GM12873 (cell line): ENCODE results near the gene MEGF6.
A peak's percentile ranks its signal among the peaks of the same experiment; 100 is the strongest.

ENCODE experiments used
- CTCF ChIP-seq: IDR thresholded peaks from 2 replicates; pipeline ENCODE4 v1.5.1; 2012; ENCODE audit warnings: low read depth, mild to moderate bottlenecking, moderate library complexity, low read length, control low read depth; ENCODE audit not compliant: insufficient read depth; ENCODE audit errors: missing control alignments

MEGF6 gene

GRCh38 chr1:3617806-3618345, 6.6 kb upstream of the MEGF6 start:
- TF ChIP-seq CTCF: no peak

GRCh38 chr1:3616861-3617260, 5.6 kb upstream of the MEGF6 start:
- TF ChIP-seq CTCF: no peak

- peak; percentile 70 for TF ChIP-seq CTCF
These were observed 3.7 kb upstream of the MEGF6 start for GRCh38 chr1:3614755-3615742.

GRCh38 chr1:3612123-3612522, 815 bp upstream of the MEGF6 start:
- no peak for TF ChIP-seq CTCF

GRCh38 chr1:3610527-3611169, 660 bp downstream of the MEGF6 start:
- no peak for TF ChIP-seq CTCF

GRCh38 chr1:3609769-3610526, 1.4 kb downstream of the MEGF6 start:
- no peak for TF ChIP-seq CTCF
